Bronchial epithelial cell (primary cell): ENCODE results near the gene SOX6. TPM values are rescaled to one million over a fixed set of nuclear protein-coding genes. Genes with fewer than 3 reads are reported as not detected.

ENCODE experiments used
- DNase-seq: peaks from one replicate; pipeline ENCODE4 v3.0.0-alpha.2; 2010; ENCODE audit warnings: low read depth
- FAIRE-seq: peaks from 2 replicates; lab custom pipeline; 2011; peaks lifted over from hg19 to GRCh38; lab: Jason Lieb, UNC
- H3K27me3 ChIP-seq: 2 replicates; pipeline ENCODE4 v1.5.1; 2011; ENCODE audit warnings: low read length; ENCODE audit not compliant: control insufficient read depth, insufficient read depth
- H3K36me3 ChIP-seq: 2 replicates; pipeline ENCODE4 v1.5.1; 2011; ENCODE audit warnings: low read length; ENCODE audit not compliant: control insufficient read depth, insufficient read depth
- H3K4me3 ChIP-seq: 2 replicates; pipeline ENCODE4 v1.5.1; 2011; ENCODE audit warnings: mild to moderate bottlenecking, low read depth, low read length, control low read depth
- total RNA-seq: library from RNA; depleted of rRNA; stranded (reverse); fragments of >200 nt; gene quantifications from 2 replicates; pipeline ENCODE4 v1.2.1, GENCODE V29; 2014
- TF ChIP-seq, protein P1 (sequence below): IDR thresholded peaks from 2 replicates; pipeline ENCODE4 v1.5.1; 2011; ENCODE audit warnings: mild to moderate bottlenecking, moderate library complexity, low read length, control low read depth, inconsistent platforms; ENCODE audit not compliant: insufficient read depth, severe bottlenecking

Gene SOX6
- total RNA-seq, 1 donor from 2014 or later: 0.53 TPM

DNA sequence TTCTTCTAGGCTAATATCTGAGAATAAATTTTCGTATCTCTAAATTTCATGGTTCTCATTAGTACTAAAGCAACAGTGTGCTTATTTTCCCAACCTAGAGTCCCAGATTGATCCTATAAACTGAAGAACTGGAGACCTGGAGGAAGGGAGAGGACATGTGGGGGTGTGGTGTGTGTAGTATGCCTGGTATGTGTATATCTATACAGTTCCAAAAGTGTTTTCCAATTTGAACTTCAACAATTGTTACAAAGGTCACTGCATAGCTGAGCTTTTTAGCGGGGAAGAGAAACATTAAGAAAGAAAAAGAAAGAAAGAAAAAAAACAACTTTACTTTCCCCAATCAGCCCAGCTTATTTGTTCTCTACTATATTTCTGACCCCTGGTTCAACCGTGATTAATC is 152.1 kb downstream of the SOX6 start:
- no peak for FAIRE-seq
- TF ChIP-seq, protein P1, sequence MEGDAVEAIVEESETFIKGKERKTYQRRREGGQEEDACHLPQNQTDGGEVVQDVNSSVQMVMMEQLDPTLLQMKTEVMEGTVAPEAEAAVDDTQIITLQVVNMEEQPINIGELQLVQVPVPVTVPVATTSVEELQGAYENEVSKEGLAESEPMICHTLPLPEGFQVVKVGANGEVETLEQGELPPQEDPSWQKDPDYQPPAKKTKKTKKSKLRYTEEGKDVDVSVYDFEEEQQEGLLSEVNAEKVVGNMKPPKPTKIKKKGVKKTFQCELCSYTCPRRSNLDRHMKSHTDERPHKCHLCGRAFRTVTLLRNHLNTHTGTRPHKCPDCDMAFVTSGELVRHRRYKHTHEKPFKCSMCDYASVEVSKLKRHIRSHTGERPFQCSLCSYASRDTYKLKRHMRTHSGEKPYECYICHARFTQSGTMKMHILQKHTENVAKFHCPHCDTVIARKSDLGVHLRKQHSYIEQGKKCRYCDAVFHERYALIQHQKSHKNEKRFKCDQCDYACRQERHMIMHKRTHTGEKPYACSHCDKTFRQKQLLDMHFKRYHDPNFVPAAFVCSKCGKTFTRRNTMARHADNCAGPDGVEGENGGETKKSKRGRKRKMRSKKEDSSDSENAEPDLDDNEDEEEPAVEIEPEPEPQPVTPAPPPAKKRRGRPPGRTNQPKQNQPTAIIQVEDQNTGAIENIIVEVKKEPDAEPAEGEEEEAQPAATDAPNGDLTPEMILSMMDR: no peak
- H3K36me3 ChIP-seq: no peaks in the 10 kb centered on the region
- no peak for DNase-seq
- H3K27me3 ChIP-seq: no peaks in the 10 kb centered on the region
- no peak overlapping the region for H3K4me3 ChIP-seq

- FAIRE-seq (no peak), DNase-seq (no peak)
- TF ChIP-seq, protein P1: no peak
- Histone ChIP-seq H3K4me3 (no peak overlapping the region), H3K27me3 (no peaks in the 10 kb centered on the region), H3K36me3 (no peaks in the 10 kb centered on the region)
Measured at GRCh38 chr11:16195651-16196050, 160.7 kb downstream of the SOX6 start.

DNA sequence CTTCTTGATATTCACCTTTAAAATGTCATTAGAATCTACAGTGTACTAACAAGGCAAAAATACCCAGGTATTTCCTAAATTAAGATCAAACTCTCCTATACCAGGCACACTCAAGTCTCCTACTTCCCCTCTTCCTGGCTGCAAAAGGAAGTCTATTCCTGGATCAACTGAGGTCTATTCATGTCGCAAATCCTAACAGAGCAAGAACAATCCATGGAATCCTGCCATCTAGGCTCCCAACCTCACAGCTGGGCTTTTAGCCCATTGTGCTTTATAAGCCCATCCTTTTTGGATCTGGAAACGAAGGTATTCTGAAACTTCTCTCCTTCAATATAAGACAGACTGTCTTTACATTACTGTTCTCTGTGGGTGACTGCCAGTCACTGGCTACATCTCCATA is 161.8 kb downstream of the SOX6 start:
- TF ChIP-seq, protein P1: no peak
- Histone ChIP-seq H3K4me3 (no peak overlapping the region), H3K27me3 (no peaks in the 10 kb centered on the region), H3K36me3 (no peaks in the 10 kb centered on the region)
- no peak for FAIRE-seq
- DNase-seq: no peak

DNA sequence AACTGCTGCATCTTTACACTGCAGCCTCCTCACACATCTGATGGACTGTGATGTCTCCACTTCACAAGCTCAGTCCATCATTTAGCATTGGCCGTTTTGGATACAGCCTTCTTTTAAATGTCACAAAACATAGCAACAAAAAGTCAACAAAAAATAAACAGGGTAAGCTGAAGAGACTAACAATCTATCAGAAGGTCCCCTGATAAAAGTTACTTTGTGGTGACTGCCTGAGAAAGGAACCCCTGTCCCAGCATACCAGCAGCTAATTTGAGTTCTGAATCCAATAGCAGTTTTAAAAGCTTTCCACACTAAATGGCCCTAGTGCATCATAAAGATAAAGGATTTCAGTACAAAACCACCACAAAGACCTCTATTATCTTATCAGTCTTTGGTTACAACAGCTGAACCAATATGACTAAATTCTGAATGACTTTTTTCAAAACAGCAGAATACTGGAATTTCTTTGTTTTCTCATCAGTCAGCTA is 162.4 kb downstream of the SOX6 start:
- Histone ChIP-seq H3K4me3 (no peak overlapping the region), H3K27me3 (no peaks in the 10 kb centered on the region), H3K36me3 (no peaks in the 10 kb centered on the region)
- no peak for DNase-seq
- FAIRE-seq: peak; percentile 18
- TF ChIP-seq, protein P1: no peak

DNA sequence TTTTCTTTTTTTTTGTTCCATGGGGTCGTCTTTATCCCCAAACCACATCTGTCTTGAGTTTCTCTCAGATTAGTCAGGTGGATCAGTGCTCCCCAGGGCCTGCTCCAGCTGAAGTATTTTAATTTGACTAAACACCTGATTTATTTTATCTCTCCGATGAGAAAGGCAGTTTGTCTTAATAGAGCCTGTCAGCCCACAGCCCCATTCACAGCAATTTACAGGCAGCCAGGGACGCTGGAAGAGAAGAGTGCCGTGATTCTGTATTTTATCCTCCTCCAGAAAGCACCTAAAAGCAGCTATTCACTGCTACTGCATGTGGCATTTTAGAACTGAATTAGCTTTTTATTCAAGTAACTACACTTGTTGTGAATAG is 164.5 kb downstream of the SOX6 start:
- H3K27me3 ChIP-seq: no peaks in the 10 kb centered on the region
- no peak overlapping the region for H3K4me3 ChIP-seq
- H3K36me3 ChIP-seq: no peaks in the 10 kb centered on the region
- no peak for DNase-seq
- TF ChIP-seq, protein P1: no peak
- FAIRE-seq: no peak

DNA sequence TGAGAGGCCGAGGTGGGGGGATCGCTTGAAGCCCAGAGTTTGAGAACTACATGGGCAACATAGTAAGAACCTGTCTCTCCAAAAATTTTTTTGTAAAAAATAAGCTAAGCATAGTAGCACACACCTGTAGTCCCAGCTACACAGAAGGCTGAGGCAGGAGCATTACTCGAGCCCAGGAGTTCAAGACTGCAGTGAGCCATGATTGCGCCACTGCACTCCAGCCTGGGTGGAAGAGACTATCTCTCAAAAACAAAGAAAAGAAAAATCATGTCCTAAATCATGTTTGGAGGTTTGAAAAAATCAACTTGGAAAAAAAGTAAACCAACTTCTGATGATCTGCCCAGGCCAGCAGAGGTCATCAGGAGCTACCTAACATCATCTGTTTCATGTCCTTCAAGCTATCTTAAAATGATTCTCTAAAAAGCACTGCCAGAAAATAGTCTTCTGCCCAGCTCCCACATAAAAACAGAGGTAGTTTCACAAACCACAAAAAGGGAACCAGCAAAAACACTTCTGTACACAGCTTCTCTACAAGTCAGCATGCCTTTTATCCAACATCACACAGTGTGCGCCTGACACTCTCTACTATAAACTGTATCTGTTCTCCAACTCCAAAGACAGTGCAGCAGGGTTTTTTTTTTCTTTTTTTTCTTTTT is 165.0 kb downstream of the SOX6 start:
- H3K27me3 ChIP-seq: no peaks in the 10 kb centered on the region
- FAIRE-seq (no peak), DNase-seq (no peak)
- no peak overlapping the region for H3K4me3 ChIP-seq
- H3K36me3 ChIP-seq: no peaks in the 10 kb centered on the region
- TF ChIP-seq, protein P1: no peak
